ENCODE data around the gene ST8SIA5. TPM values are rescaled to one million over a fixed set of nuclear protein-coding genes. Genes with fewer than 3 reads are reported as not detected.

ST8SIA5 gene
- total and polyA plus RNA-seq, 8 donors, result 0.03 to 1.4 (median 0.19) TPM; not detected in 4

- 72 to 78% (median 76%) methylated on average over 10 to 12 of the region's 12 CpGs for WGBS, 5 donors
- no peak overlapping the region for H3K4me3 ChIP-seq
- H3K27ac ChIP-seq, result no peak overlapping the region
- no peak for DNase-seq
- H3K9me3 ChIP-seq, result no peaks in the 10 kb centered on the region
- no peaks in the 10 kb centered on the region for H3K4me1 ChIP-seq
- H3K36me3 ChIP-seq, result no peaks in the 10 kb centered on the region
- TF ChIP-seq POLR2AphosphoS5 (IDR thresholded peaks at IDR 0.05) (no peak), POLR2A (IDR thresholded peaks at IDR 0.05) (no peak), EP300 (IDR thresholded peaks at IDR 0.05) (no peak), CTCF (IDR thresholded peaks at IDR 0.05) (no peak)
- no peaks in the 10 kb centered on the region for H3K27me3 ChIP-seq
- intact Hi-C loops (cut with DNase I; ENCODE audit: low total_unique reads), result no loop called here
Measured at GRCh38 chr18:46688853-46689525, 67.9 kb downstream of the ST8SIA5 start.

- no peaks in the 10 kb centered on the region for H3K36me3 ChIP-seq
- H3K27ac ChIP-seq, result no peak overlapping the region
- WGBS, 5 donors, result 86 to 90% (median 88%) methylated on average over 9 of the region's 9 CpGs
- H3K4me3 ChIP-seq, result no peak overlapping the region
- no peaks in the 10 kb centered on the region for H3K4me1 ChIP-seq
- TF ChIP-seq CTCF (IDR thresholded peaks at IDR 0.05) (no peak), EP300 (IDR thresholded peaks at IDR 0.05) (no peak), POLR2AphosphoS5 (IDR thresholded peaks at IDR 0.05) (no peak), POLR2A (IDR thresholded peaks at IDR 0.05) (no peak)
- intact Hi-C loops (cut with DNase I; ENCODE audit: low total_unique reads), result no loop called here
- no peaks in the 10 kb centered on the region for H3K9me3 ChIP-seq
- H3K27me3 ChIP-seq, result no peaks in the 10 kb centered on the region
- no peak for DNase-seq
Measured at GRCh38 chr18:46686186-46686585, 70.7 kb downstream of the ST8SIA5 start.

DNA sequence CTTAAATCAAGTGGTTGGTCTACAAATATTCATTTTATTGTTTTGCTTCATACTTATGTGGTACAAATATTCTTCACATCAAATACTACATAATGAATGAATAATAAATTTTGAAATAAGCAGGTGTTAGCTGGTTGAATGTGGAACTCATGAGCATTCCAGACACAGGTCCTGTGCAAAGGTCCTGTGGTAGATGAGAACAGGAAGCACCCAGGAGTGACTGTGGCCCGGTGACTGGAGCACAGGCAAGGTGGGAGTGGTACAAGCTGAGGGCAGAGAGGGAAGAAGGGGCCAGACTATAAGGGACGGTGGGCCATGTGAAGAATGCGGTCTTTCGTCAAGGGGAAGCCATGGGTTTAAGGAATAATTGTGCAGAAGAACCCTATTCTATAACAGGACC, 73.6 kb downstream of the ST8SIA5 start:
- H3K4me3 ChIP-seq, result no peak overlapping the region
- TF ChIP-seq POLR2A (IDR thresholded peaks at IDR 0.05) (no peak), POLR2AphosphoS5 (IDR thresholded peaks at IDR 0.05) (no peak), EP300 (IDR thresholded peaks at IDR 0.05) (no peak), CTCF (IDR thresholded peaks at IDR 0.05) (no peak)
- no peak for DNase-seq
- H3K27ac ChIP-seq, result no peak overlapping the region
- H3K4me1 ChIP-seq, result no peaks in the 10 kb centered on the region
- WGBS, 5 donors, result 73 to 94% (median 93%) methylated on average over 4 of the region's 4 CpGs
- H3K9me3 ChIP-seq, result no peaks in the 10 kb centered on the region
- H3K27me3 ChIP-seq, result peaks cover 0 to 6% (median 0%) of the 10 kb centered on the region in 3 donors
- intact Hi-C loops (cut with DNase I; ENCODE audit: low total_unique reads), result no loop called here
- no peaks in the 10 kb centered on the region for H3K36me3 ChIP-seq

GRCh38 chr18:46680784-46681695, 75.8 kb downstream of the ST8SIA5 start:
- Histone ChIP-seq H3K9me3 (no peaks in the 10 kb centered on the region), H3K27ac (no peak overlapping the region), H3K4me1 (no peaks in the 10 kb centered on the region), H3K4me3 (no peak overlapping the region), H3K36me3 (no peaks in the 10 kb centered on the region), H3K27me3 (peaks cover 0 to 6% (median 0%) of the 10 kb centered on the region in 3 donors)
- TF ChIP-seq CTCF (IDR thresholded peaks at IDR 0.05) (no peak), POLR2A (IDR thresholded peaks at IDR 0.05) (no peak), POLR2AphosphoS5 (IDR thresholded peaks at IDR 0.05) (no peak), EP300 (IDR thresholded peaks at IDR 0.05) (no peak)
- 73 to 83% (median 80%) methylated on average over 12 of the region's 12 CpGs for WGBS, 5 donors
- no peak for DNase-seq
- intact Hi-C loops (cut with DNase I; ENCODE audit: low total_unique reads), result no loop called here

Data from stomach (tissue), 9 donors.